Panc1 (cell line): ENCODE data around the gene ELSPBP1. TPM values are rescaled to one million over a fixed set of nuclear protein-coding genes. Genes with fewer than 3 reads are reported as not detected.

Experiments
- ATAC-seq: fragments of 200-7000 bp; cut with Tn5 transposase; 2 replicates; pipeline ENCODE4 v1.9.1; 2020; ENCODE audit warnings: mild to moderate bottlenecking, moderate library complexity
- BruUV-seq: library from RNA; stranded (reverse); fragments of 400-500 nt; replicated peaks from 2 replicates; lab custom pipeline; 2021; lab: Mats Ljungman, UMichigan
- CTCF ChIA-PET: fragments of 300-600 bp; sonication (Branson Sonifier 250); formaldehyde crosslinking; loops from one replicate; lab custom pipeline; 2022; ENCODE audit warnings: antibody characterized with exemption; lab: Charles Lee
- POLR2A ChIA-PET: fragments of 300-600 bp; sonication (Branson Sonifier 250); formaldehyde crosslinking; loops from one replicate; lab custom pipeline; 2022; ENCODE audit warnings: antibody characterized with exemption; lab: Charles Lee
- DNase-seq: peaks from one replicate; pipeline ENCODE4 v3.0.0-alpha.2; 2010; ENCODE audit warnings: low read depth, low spot score
- H3K27ac ChIP-seq: 2 replicates; pipeline ENCODE4 v1.5.1; 2011; ENCODE audit warnings: mild to moderate bottlenecking, low read length, inconsistent platforms
- H3K27me3 ChIP-seq: fragments of 200-500 bp; sonication (Bioruptor generic); 2 replicates; pipeline ENCODE4 v1.6.0; 2014; ENCODE audit warnings: low read length, inconsistent platforms; ENCODE audit not compliant: control insufficient read depth, insufficient read depth
- H3K36me3 ChIP-seq: fragments of 200-500 bp; sonication (Bioruptor generic); 2 replicates; pipeline ENCODE4 v1.5.1; 2014; ENCODE audit warnings: inconsistent platforms, mild to moderate bottlenecking, low read length, moderate library complexity; ENCODE audit not compliant: control insufficient read depth, insufficient read depth
- H3K4me1 ChIP-seq: 2 replicates; pipeline ENCODE4 v1.5.1; 2011; ENCODE audit warnings: inconsistent platforms, mild to moderate bottlenecking, low read length, moderate library complexity; ENCODE audit not compliant: control insufficient read depth, insufficient read depth
- H3K4me3 ChIP-seq, 2 experiments: 2 replicates each; pipeline ENCODE4 v1.5.1; 2011 to 2012; ENCODE audit warnings: low read depth in 2 of 2, low read length in 2 of 2, mild to moderate bottlenecking in 2 of 2, inconsistent platforms in 1 of 2, moderate library complexity in 1 of 2
- H3K9me3 ChIP-seq: fragments of 200-500 bp; sonication (Bioruptor generic); 2 replicates; pipeline ENCODE4 v1.5.1; 2014; ENCODE audit warnings: low read depth, mild to moderate bottlenecking, inconsistent platforms, low read length, moderate library complexity; ENCODE audit not compliant: control insufficient read depth, insufficient read depth
- POLR2AphosphoS5 ChIP-seq: IDR thresholded peaks from 2 replicates; pipeline ENCODE4 v1.6.1; 2012; ENCODE audit warnings: mild to moderate bottlenecking, low read depth, low read length, moderate library complexity
- SIN3A ChIP-seq: IDR thresholded peaks from 2 replicates; pipeline ENCODE4 v1.6.1; 2012; ENCODE audit warnings: low read depth, mild to moderate bottlenecking, low read length, moderate library complexity, borderline replicate concordance; ENCODE audit not compliant: insufficient read depth
- TCF7L2 ChIP-seq: IDR thresholded peaks from 2 replicates; pipeline ENCODE4 v1.6.1; 2011; ENCODE audit warnings: mild to moderate bottlenecking, low read depth, low read length, inconsistent platforms
- in situ Hi-C: cut with HindIII; loops from 2 replicates; pipeline ENCODE4 v1.10.0; 2016; ENCODE audit warnings: low sequenced_read_pairs, low pct_unique_long_range_greater_than_20kb
- intact Hi-C: fragments of 100-400 bp; cut with micrococcal nuclease; formaldehyde crosslinking; loops from one replicate; pipeline ENCODE4 v1.10.0; 2022; ENCODE audit not compliant: unreplicated experiment
- total RNA-seq: library from RNA; stranded (reverse); gene quantifications from one replicate; pipeline ENCODE4 v1.2.1, GENCODE V29; 2021; ENCODE audit not compliant: unreplicated experiment
- TF ChIP-seq, protein P1 (sequence below): fragments of 450-650 bp; IDR thresholded peaks from 2 replicates; pipeline ENCODE4 v1.5.1; 2017; ENCODE audit warnings: mild to moderate bottlenecking
- TF ChIP-seq, protein P2 (sequence below), 2 experiments: IDR thresholded peaks; 2 replicates each; pipeline ENCODE4 v1.6.1; 2011 to 2012; ENCODE audit warnings: low read depth in 2 of 2, control low read depth in 1 of 2, low read length in 1 of 2, mild to moderate bottlenecking in 1 of 2, moderate library complexity in 1 of 2; ENCODE audit not compliant: insufficient read depth in 1 of 2

Gene ELSPBP1
- total RNA-seq, 1 experiment from 2014 or later: not detected

DNA sequence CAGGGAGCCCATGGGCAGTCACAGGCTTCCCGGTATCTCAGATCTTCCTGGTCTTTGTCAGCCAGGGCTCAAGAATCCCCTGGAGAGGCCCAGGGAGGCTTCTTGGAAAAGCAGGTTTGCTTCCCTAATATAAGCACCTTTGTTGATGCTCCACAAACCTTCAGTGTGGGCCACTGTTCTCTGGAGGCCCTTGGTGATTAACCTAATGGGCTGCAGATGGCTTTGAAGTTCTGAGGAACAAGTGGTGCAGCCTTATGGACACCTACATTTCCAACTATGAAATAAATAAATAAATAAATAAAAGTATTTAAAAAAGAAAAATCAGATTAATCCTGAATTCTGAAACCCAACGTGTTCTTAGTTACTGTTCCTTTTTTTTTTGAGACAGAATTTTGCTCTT, 2.4 kb upstream of the ELSPBP1 start, which contains the start of gene BSPH1:
TSS of gene BSPH1 (minus strand) at position 101 of the 400 bp plus-strand sequence. CDS start at position 12, 89 bp downstream.
- TF ChIP-seq TCF7L2: no peak
- TF ChIP-seq, protein P1, sequence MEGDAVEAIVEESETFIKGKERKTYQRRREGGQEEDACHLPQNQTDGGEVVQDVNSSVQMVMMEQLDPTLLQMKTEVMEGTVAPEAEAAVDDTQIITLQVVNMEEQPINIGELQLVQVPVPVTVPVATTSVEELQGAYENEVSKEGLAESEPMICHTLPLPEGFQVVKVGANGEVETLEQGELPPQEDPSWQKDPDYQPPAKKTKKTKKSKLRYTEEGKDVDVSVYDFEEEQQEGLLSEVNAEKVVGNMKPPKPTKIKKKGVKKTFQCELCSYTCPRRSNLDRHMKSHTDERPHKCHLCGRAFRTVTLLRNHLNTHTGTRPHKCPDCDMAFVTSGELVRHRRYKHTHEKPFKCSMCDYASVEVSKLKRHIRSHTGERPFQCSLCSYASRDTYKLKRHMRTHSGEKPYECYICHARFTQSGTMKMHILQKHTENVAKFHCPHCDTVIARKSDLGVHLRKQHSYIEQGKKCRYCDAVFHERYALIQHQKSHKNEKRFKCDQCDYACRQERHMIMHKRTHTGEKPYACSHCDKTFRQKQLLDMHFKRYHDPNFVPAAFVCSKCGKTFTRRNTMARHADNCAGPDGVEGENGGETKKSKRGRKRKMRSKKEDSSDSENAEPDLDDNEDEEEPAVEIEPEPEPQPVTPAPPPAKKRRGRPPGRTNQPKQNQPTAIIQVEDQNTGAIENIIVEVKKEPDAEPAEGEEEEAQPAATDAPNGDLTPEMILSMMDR: no peak
- TF ChIP-seq POLR2AphosphoS5: no peak
- TF ChIP-seq SIN3A: no peak
- TF ChIP-seq, protein P2, sequence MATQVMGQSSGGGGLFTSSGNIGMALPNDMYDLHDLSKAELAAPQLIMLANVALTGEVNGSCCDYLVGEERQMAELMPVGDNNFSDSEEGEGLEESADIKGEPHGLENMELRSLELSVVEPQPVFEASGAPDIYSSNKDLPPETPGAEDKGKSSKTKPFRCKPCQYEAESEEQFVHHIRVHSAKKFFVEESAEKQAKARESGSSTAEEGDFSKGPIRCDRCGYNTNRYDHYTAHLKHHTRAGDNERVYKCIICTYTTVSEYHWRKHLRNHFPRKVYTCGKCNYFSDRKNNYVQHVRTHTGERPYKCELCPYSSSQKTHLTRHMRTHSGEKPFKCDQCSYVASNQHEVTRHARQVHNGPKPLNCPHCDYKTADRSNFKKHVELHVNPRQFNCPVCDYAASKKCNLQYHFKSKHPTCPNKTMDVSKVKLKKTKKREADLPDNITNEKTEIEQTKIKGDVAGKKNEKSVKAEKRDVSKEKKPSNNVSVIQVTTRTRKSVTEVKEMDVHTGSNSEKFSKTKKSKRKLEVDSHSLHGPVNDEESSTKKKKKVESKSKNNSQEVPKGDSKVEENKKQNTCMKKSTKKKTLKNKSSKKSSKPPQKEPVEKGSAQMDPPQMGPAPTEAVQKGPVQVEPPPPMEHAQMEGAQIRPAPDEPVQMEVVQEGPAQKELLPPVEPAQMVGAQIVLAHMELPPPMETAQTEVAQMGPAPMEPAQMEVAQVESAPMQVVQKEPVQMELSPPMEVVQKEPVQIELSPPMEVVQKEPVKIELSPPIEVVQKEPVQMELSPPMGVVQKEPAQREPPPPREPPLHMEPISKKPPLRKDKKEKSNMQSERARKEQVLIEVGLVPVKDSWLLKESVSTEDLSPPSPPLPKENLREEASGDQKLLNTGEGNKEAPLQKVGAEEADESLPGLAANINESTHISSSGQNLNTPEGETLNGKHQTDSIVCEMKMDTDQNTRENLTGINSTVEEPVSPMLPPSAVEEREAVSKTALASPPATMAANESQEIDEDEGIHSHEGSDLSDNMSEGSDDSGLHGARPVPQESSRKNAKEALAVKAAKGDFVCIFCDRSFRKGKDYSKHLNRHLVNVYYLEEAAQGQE (IDR thresholded peaks at IDR 0.05; ENCODE audit: insufficient read depth in 1 of 2, low read depth in 2 of 2, low read length in 1 of 2): no peak
- Histone ChIP-seq H3K27ac (no peak within 1 kb of the TSS), H3K36me3 (no peaks in the 10 kb centered on the region), H3K4me1 (no peaks in the 10 kb centered on the region), H3K27me3 (peaks cover 9% of the 10 kb centered on the region), H3K4me3 (no peak within 1 kb of the TSS), H3K9me3 (no peaks in the 10 kb centered on the region)
- DNase-seq: no peak
- no peak for ATAC-seq
- ChIA-PET POLR2A (no interaction called here), CTCF (no interaction called here)
- BruUV-seq: no TSS peak
- in situ Hi-C loops (no loop called here), intact Hi-C loops (no loop called here)

DNA sequence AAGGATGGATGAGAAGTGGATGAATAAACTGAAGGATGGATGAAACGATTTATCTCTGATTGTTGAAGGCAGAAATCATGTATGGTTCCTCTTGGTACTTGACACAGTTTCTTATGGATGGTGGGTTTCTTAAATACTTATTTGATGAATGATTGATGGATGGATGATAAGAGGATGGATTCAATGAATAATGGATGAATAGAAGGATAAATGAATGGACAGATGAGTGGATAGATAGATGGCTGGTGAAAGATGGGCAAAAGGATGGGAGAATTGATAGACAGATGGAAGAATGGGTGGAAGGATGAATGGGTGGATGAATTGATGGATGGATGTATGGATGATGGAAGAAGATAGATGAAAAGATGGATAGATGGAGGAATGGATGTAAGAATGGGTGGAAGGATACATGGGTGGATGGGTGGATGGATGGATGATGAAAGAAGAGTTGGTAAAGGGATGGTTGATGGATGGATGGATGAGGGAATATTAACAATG, 1.8 kb downstream of the ELSPBP1 start:
- no peaks in the 10 kb centered on the region for H3K4me1 ChIP-seq
- ATAC-seq (no peak), DNase-seq (no peak)
- intact Hi-C loops (no loop called here), in situ Hi-C loops (no loop called here)
- TF ChIP-seq SIN3A: no peak
- TF ChIP-seq, protein P2 (IDR thresholded peaks at IDR 0.05; ENCODE audit: insufficient read depth in 1 of 2, low read depth in 2 of 2, low read length in 1 of 2): no peak
- TF ChIP-seq, protein P1: no peak
- no peak for TF ChIP-seq POLR2AphosphoS5
- no peak for TF ChIP-seq TCF7L2
- no peak overlapping the region for H3K4me3 ChIP-seq
- no peaks in the 10 kb centered on the region for H3K9me3 ChIP-seq
- H3K36me3 ChIP-seq: no peaks in the 10 kb centered on the region
- peaks cover 2% of the 10 kb centered on the region; the same call in 1 of the 2 replicates for H3K27me3 ChIP-seq
- no TSS peak for BruUV-seq
- POLR2A ChIA-PET: no interaction called here
- H3K27ac ChIP-seq: no peak overlapping the region
- CTCF ChIA-PET: no interaction called here
